ENCODE results near the gene SLC6A6.

Gene SLC6A6

DNA sequence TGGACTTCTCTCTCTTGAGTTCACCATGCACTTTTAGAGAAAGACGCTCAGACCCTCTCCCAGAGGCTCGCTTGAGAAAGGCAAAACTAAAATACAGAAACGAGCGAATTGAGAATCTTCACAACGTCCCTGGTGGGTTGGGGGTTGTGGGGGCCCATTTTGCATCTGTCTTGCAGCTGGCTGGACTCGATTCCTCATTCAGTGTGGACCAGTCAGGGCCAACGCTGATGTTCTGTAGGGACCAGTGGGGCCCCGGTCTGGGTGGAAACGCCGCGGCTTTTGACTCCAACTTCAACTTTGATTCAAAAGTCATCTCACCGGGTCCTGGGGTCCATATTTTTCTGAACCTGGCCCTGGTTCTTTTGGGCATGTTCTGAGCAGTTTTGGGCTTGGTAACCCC is 68.1 kb downstream of the SLC6A6 start:
- peaks cover 3% of the 10 kb centered on the region; the same call in 1 of the 2 replicates for H3K36me3 ChIP-seq (ENCODE audit: low read length)
- TF ChIP-seq EZH2phosphoT487 (conservative IDR thresholded peaks at IDR 0.05; ENCODE audit: low read length), result no peak
- TF ChIP-seq, protein P1, sequence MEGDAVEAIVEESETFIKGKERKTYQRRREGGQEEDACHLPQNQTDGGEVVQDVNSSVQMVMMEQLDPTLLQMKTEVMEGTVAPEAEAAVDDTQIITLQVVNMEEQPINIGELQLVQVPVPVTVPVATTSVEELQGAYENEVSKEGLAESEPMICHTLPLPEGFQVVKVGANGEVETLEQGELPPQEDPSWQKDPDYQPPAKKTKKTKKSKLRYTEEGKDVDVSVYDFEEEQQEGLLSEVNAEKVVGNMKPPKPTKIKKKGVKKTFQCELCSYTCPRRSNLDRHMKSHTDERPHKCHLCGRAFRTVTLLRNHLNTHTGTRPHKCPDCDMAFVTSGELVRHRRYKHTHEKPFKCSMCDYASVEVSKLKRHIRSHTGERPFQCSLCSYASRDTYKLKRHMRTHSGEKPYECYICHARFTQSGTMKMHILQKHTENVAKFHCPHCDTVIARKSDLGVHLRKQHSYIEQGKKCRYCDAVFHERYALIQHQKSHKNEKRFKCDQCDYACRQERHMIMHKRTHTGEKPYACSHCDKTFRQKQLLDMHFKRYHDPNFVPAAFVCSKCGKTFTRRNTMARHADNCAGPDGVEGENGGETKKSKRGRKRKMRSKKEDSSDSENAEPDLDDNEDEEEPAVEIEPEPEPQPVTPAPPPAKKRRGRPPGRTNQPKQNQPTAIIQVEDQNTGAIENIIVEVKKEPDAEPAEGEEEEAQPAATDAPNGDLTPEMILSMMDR (IDR thresholded peaks at IDR 0.05; ENCODE audit: insufficient read depth, low read length, poor library complexity, severe bottlenecking), result no peak

DNA sequence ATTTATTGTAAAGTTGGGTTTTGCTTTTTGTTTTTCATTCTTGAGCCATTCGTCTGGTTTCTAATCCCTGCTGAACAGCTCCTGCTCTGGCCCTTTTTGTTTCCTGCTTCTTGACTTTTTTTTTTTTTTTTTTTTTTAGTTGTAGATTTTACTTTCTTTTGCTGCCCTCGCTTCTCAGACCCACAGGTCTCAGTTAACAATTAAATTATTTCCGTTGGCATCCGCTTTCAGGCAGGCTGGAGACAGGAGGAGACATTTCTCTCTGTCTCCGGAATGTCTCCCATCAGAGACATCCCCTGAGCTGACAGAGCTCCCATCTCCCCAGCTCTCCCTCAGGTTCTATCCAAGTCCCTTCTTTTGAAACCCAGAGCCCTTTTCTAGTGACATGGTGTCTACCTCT is 68.6 kb downstream of the SLC6A6 start:
- H3K4me2 ChIP-seq (ENCODE audit: low read depth, low read length, poor library complexity, severe bottlenecking), result no peak overlapping the region
- H3K9ac ChIP-seq (ENCODE audit: low read length), result no peak overlapping the region
- H3K9me3 ChIP-seq (ENCODE audit: insufficient read depth, low read length), result no peaks in the 10 kb centered on the region
- no peak for TF ChIP-seq EZH2phosphoT487 (conservative IDR thresholded peaks at IDR 0.05; ENCODE audit: low read length)
- TF ChIP-seq, protein P1 (IDR thresholded peaks at IDR 0.05; ENCODE audit: insufficient read depth, low read length, poor library complexity, severe bottlenecking), result no peak
- no peak overlapping the region for H2AFZ ChIP-seq (ENCODE audit: low read depth, low read length, severe bottlenecking)
- no peaks in the 10 kb centered on the region for H3K79me2 ChIP-seq (ENCODE audit: insufficient read depth, low read length)
- no peaks in the 10 kb centered on the region for H3F3A ChIP-seq (ENCODE audit: insufficient read depth)
- H4K20me1 ChIP-seq (ENCODE audit: low read depth, low read length), result no peaks in the 10 kb centered on the region
- no peak overlapping the region for H3K4me3 ChIP-seq (ENCODE audit: insufficient read depth, low read length, poor library complexity, severe bottlenecking)
- H3K27ac ChIP-seq (ENCODE audit: low read depth, low read length), result no peak overlapping the region
- H3K27me3 ChIP-seq (ENCODE audit: low read length), result no peaks in the 10 kb centered on the region
- no peaks in the 10 kb centered on the region for H3K9me2 ChIP-seq (replicated peaks; ENCODE audit: insufficient read depth, low read length)
- H3K36me3 ChIP-seq (ENCODE audit: low read length), result peaks cover 3% of the 10 kb centered on the region; the same call in 1 of the 2 replicates

More for the DNA sequence above, 68.1 kb downstream of the SLC6A6 start:
- Histone ChIP-seq H2AFZ (ENCODE audit: low read depth, low read length, severe bottlenecking) (no peak overlapping the region), H3K4me3 (ENCODE audit: insufficient read depth, low read length, poor library complexity, severe bottlenecking) (no peak overlapping the region), H3K27me3 (ENCODE audit: low read length) (no peaks in the 10 kb centered on the region), H3K27ac (ENCODE audit: low read depth, low read length) (no peak overlapping the region), H3K4me2 (ENCODE audit: low read depth, low read length, poor library complexity, severe bottlenecking) (no peak overlapping the region), H3K9me2 (replicated peaks; ENCODE audit: insufficient read depth, low read length) (no peaks in the 10 kb centered on the region), H4K20me1 (ENCODE audit: low read depth, low read length) (no peaks in the 10 kb centered on the region), H3K9ac (ENCODE audit: low read length) (no peak overlapping the region), H3F3A (ENCODE audit: insufficient read depth) (no peaks in the 10 kb centered on the region), H3K79me2 (ENCODE audit: insufficient read depth, low read length) (no peaks in the 10 kb centered on the region), H3K9me3 (ENCODE audit: insufficient read depth, low read length) (no peaks in the 10 kb centered on the region)

DNA sequence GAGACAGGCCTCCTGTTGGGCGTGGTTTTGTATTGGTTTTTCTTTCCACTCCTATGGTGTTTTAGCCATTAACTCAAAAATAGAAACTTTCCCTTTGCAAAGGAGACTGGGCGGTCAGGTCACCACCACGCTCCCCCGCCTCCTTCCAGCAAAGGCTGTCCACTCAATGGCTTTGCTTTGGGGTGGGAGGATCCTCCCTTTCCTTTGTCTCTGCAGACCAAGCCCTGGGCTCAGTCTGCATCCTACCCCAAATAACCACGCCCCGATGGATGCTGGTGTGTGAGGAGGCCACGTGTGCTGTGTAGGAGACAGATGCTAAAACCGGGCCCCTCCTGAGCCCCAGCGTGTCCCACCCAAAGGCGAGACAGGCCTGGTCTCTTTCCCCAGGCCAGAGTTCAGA is 69.3 kb downstream of the SLC6A6 start:
- peaks cover 3% of the 10 kb centered on the region; the same call in 1 of the 2 replicates for H3K36me3 ChIP-seq (ENCODE audit: low read length)
- no peaks in the 10 kb centered on the region for H4K20me1 ChIP-seq (ENCODE audit: low read depth, low read length)
- no peak overlapping the region for H3K4me3 ChIP-seq (ENCODE audit: insufficient read depth, low read length, poor library complexity, severe bottlenecking)
- H3K79me2 ChIP-seq (ENCODE audit: insufficient read depth, low read length), result no peaks in the 10 kb centered on the region
- H3K9ac ChIP-seq (ENCODE audit: low read length), result no peak overlapping the region
- no peak overlapping the region for H2AFZ ChIP-seq (ENCODE audit: low read depth, low read length, severe bottlenecking)
- TF ChIP-seq, protein P1 (IDR thresholded peaks at IDR 0.05; ENCODE audit: insufficient read depth, low read length, poor library complexity, severe bottlenecking), result no peak
- H3K9me2 ChIP-seq (replicated peaks; ENCODE audit: insufficient read depth, low read length), result no peaks in the 10 kb centered on the region
- H3K27me3 ChIP-seq (ENCODE audit: low read length), result no peaks in the 10 kb centered on the region
- no peak overlapping the region for H3K4me2 ChIP-seq (ENCODE audit: low read depth, low read length, poor library complexity, severe bottlenecking)
- H3K9me3 ChIP-seq (ENCODE audit: insufficient read depth, low read length), result no peaks in the 10 kb centered on the region
- H3K27ac ChIP-seq (ENCODE audit: low read depth, low read length), result no peak overlapping the region
- no peaks in the 10 kb centered on the region for H3F3A ChIP-seq (ENCODE audit: insufficient read depth)

All from SU-DHL-6 (cell line).